HG03469 (cell line): ENCODE results near the gene NFATC2.
"Not testable (repeated sequence)": the region's sequence is repeated elsewhere in the genome, so short reads cannot be mapped to it uniquely, and the experiment has no call there.

Experiments
- ATAC-seq: cut with Tn5 transposase; IDR thresholded peaks from one replicate; pipeline ENCODE4 v1.9.1; 2021; ENCODE audit warnings: mild to moderate bottlenecking, moderate library complexity, moderate number of reproducible peaks; ENCODE audit not compliant: unreplicated experiment

Gene NFATC2

DNA sequence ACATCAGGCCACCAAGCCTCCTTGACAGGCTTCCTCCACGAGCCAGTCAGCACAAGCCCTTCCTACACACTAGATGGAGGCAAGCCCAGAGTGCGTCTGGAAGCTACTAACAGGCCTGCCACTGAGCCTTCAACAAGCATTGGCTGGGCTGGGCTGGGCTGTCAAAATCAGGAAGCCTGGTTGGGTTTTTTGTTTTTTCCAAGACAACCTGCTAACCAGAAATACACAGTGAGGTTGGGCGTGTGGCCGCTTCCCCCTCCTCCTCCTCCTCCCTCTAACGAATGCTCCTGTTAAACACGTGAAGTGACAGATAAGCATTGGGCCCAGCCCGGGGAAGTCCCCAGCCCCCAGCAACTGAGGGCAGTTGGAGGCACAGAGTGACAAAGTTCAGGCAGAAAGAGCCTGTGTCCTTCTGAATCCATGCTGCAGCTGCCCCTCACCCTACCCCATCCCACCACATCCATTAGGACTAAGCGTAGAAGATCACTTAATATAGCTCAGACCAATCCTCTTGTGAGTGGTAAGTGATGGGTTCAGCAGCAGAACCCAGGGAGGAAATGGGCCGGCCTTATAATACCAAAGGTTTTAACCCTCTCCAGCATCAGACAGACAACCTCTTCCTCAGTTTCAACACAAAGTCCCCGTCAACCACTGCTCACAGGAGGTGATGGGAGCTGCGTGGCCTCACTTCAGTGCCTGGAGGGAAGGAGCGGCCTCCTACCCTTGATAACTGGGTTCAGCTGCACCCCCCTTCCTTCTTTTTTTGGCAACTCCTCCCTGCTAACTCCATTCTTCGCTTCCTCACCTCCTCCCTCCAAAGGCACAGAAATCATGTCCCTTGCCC lies 1.1 kb downstream of the NFATC2 start:
- ATAC-seq = no peak

DNA sequence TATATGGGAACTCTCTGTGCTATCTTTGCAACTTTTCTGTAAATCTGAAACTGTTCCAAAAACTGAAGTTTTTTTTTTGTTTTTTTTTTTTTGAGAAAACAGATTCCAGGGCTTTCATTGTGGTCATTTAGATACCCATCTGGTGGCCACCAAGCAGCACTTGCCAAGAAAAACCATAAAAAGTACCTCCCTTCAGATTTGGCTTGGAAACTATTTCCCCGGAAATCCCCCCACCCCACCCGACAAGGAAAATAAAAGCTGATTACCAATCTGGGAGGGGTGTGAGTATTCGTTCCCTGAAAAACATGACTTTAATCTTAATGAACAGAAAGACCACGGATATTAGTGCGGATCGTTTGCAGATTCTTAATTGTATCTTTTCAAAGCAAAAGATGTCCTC lies 1.9 kb downstream of the NFATC2 start:
- no peak for ATAC-seq

DNA sequence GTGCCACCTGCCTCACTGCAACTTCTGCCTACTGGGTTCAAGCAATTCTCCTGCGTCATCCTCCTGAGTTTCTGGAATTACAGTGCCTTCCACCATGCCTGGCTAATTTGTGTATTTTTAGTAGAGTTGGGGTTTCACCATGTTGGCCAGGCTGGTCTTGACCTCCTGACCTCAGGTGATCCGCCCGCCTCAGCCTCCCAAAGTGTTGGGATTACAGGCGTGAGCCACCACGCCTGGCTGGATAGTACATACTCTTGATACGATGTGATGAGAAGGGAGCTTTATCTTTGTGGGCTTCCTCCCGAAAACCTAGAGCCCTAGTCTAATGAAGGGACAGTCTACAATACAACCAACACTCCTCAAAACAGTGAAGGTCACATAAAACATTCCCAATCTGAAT lies 2.4 kb downstream of the NFATC2 start:
- not testable (repeated sequence) for ATAC-seq

DNA sequence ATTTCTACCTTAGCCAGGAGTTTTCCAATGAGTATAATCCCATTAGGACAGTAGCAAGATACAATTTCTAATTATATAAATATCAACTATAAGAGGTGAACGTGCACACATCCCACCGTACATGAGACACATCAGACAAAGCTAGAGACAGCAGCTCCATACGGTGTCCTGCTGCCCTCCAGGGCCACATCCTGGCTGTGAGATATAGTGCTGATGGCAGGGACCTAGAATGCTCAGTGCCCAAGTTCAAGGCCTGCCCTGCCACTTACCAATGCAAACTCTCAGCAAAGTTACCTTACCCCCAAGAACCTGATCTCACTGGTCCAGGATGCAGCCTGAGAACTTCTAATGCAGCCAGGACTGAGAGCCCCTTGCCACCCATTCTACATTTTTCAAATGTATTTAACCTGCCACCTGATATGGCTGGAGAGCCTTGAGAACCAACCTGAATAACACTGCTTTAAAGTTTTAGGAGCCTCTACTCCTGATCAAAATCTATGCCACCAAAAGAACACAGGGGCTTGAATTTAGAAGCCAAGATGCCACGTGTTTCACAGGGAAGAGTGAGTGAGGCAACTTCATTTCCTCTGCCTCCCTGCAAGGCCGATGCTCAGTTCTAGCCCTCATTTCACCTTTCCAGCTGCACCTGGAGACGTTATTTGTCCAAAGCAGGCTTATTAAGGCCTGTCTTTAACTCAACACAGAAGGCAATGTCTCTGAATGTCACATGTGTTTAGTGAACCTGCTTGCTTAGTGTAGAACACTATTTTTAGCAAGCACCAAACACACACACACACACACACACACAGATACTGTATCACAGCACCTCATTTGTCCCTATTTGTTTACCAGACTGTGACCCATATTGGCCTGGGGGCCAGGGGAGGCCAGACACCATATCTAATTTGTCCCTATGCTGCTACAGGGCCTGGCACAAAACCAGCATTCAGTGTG lies 6.1 kb downstream of the NFATC2 start:
- ATAC-seq = no peak

DNA sequence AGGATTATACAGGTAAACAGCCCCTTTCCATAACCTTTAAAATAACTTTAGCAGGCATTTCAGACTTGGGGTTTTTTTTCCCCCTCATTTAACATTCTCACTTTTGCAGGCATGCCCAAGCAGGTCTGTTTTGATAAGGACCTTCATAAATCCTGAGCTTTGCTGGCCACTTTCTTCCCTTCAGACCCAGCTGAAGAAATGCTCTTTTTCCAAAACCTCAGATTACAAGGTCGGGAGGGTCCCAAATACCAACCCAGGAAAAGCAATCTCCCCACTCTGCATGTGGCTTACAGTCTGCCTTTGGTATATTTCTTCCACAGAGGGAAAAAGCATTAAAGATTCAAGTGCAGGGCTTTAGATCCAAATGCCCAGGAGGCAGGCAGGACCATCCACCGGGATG lies 6.8 kb downstream of the NFATC2 start:
- no peak for ATAC-seq

DNA sequence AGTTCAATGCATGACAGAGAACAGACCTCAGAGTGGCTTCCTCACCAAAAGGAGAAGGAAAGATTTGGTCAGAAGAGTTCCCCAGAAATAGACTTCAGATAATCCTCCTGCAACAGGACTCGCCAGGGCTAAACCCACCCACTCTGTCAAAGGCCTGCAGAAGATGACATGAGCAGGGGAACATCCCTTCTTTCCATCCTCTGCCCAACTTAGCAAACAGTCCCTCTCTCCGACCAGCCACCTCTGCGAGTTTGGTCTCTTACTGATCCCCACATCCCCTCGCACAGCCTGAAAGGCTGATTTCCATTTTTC lies 7.5 kb downstream of the NFATC2 start:
- no peak for ATAC-seq

DNA sequence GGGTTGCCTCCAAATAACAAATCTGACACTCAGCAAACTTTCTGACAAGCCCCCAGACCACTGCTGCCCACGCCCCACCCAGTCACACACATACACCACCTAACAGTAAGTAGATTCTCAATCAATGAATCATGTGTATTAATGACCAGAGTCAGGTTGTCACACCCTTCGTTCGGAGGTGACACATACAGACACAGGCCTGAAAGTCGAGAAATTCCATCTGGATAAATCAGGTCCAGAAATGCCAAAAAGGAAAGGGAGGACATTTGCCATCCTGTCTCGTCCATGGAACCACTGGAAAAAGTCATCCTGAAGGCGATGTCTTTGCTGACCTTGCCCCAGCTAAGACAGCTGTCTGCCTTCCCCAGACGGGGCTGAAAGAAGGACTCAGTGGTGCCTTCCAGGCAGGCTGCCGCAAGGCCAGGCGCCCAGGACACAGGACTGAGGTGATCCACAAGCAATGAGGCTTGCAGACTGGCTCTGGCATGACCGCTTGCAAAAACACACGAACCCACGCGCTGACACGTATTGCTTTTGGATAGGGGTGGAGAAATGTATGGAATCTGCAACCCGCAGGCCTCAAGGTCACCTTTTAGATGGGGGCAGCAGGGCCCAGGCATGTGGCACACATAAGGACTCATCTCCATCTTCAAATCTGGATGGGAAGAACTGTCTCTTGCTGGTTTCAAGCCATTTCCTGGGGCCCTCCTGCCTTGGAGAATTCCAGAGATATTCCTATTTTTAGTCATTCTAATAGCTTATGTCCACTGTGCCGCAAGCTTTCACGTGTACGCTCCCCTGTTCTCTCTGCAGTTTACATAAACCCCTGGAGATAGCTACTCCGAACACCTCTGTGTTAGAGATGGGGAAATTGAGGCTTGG lies 9.0 kb downstream of the NFATC2 start:
- no peak for ATAC-seq

DNA sequence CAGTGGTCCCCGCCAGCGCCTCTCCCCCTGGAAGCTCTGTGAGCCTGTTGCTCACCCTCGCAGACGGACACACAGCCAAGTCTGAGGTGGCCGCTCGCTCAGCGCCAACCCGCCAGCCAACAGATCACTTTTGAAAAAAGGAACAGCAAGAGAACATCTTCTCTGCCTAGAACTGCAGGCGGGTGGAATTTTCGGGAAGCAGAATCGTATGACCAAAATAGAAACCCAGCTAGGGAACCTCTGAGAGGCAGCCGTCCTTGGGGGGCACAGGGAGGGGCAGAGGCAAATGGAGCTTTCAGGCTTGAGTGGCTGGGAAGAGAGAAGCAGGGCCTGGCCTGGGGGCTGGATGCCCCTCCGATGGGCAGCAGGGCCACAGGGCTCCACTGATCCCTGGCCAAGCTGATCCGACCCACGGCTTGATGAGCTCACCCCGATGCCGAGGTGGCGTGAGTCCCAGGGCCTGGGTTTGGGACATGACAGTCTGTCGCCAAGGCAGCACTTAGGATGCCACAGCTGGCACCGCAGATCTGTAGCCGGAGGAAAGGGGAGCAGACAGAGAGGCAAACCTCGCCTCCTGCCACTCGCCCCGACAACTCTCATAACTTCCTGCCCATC lies 9.8 kb downstream of the NFATC2 start:
- no peak for ATAC-seq

DNA sequence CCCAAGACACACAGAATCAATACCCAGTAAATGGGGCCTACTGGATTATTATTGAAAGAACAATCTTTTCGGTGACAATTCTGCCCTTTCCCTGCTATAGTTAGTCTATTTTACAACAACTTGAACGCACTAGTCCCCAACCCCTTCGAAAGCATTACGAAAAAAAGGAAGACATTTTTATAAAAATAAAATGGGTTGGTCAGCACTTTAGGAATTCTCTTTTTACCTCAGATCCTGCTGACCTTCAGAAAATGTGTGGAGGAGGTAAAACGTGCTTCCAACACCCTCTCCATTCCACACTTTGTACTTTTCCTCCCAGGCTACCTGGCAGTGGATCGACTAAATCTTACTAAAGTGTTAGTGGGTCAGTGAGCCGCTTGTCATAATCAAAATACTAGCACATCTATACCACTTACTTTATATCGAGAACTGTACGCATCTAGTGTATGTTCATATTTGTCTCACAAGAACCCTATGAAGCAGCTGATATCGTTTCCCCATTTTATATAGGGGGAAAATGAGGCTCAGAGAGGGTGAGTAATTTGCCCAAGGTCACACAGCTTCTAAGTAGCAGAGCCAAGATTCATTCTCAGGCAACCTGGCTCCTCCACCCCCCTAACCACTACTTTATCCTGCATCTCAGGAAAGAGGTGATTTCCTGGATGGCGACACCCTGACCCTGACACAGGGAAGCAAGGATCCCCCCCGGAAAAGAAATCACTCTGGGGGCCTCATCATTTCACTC lies 10.6 kb downstream of the NFATC2 start:
- no peak for ATAC-seq

DNA sequence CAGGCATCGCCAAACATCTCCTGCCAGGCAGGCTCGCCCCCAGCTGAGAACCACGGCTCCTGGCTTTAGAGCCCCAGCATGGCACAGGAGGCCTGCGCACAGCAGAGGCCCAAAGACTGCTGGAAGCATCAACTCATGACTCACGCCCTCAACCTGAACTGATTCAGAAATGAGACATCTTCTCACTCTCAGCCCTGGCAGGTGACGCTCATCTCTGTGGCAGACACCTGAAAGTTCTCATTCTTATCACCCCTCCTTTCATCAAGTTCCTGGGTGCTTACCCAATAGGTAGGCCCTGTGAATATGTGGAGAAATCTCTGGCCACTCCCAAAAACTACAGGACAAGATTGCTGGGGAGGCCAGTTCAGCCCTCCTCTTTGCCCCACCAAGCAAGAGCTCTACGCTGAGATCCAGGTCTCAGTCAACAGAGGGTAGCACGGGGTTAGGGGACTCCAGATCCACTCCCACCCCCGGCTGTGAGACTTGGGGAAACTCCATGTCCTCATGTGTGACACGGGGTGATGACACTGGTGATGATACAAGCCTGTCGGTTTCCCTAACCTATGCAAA lies 11.3 kb downstream of the NFATC2 start:
- ATAC-seq = peak; percentile 49

DNA sequence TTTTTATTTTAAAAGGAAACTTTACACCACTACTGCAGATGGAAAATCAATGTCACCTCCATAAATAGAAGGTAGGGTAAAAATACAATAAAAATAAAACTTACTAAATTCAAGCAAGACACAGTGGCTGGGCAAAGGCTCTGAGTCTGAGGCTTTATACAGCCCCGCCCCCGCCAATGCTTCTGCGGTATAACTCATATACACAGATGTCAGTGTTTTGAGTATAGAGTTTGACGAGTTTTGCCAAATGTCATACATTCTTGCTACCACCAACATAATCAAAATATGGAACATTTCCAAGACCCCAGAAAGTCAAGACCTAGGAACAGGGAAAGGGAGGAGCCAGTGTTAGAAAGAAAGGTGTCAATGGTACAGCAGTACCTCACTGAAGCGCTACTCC lies 12.8 kb downstream of the NFATC2 start:
- ATAC-seq = no peak

DNA sequence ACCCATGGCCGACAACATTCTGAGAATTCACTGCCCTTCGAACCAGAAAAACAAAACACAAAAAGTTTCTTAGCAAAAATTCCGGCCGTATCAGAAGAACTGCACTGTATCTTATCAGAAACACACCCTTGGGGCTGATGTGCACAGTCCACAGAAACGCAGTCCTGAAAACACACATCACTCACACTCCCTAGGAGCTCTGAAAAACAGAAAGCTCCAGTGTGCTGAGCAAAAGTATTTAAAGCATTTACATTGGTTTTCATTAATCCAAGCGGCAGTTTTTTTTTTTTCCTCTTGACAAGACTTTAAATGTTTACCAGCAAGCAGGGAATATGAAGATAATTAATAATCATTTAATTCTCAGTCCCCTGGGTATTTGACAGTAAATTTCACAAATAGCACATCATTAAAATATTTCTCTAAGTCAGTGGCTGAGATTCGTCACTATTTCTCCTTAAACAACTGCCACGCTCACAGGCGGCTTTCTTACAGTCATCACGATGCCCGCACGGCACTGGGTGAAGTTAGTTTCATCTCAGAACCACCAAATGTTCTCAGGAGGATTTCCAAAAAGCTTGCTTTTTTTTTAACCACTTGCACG lies 13.3 kb downstream of the NFATC2 start:
- no peak for ATAC-seq

DNA sequence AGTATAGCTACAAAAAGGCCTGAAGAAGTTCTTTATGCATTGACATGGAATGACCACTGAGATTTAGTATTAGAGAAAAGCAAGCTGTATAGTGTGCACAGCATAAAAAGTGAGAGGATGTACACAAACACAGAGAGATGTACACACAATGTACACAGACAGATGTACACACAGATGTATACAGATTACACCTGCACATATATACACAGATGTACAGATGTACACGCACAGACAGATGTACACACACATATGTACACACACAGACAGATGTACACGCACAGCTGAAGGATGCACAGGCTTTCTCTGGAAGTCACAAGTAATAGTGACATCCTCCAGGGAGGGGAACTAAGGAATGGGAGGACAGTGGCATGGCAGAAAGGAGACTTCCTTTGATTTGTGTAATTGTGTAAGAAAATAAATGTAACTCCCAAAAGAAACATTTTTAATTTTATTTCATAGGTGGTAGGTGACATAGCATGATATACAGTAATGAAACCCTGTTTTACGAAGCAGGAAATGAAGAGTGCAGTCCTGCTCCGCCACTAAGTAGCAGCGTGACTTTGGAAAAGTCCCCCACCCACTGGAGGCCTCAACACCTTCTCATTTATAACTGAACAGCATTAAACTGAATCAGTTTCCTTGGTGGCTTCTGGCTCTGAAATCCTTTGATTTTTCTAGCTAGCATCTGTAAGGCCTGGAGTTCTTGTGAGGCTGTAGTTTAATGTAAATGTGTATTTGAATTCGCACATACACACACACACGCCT lies 14.1 kb downstream of the NFATC2 start:
- no peak for ATAC-seq

DNA sequence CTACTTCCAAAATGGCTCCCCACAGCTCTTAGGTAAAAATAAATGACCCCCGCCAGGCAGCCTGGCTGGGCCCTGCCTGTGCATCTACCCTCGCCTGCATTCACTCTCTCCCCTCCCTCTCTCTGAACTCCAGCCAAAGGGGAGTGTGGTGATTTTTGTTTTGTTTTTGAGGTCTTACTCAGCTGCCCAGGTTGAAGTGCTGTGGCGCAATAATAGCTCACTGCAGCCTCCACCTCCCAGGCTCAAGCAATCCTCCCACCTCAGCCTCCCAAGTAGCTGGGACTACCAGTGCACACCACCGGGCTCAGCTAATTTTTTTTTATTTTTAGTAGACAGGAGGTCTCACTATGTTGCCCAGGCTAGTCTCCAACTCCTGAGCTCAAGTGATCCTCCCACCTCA lies 15.8 kb downstream of the NFATC2 start:
- no peak for ATAC-seq

DNA sequence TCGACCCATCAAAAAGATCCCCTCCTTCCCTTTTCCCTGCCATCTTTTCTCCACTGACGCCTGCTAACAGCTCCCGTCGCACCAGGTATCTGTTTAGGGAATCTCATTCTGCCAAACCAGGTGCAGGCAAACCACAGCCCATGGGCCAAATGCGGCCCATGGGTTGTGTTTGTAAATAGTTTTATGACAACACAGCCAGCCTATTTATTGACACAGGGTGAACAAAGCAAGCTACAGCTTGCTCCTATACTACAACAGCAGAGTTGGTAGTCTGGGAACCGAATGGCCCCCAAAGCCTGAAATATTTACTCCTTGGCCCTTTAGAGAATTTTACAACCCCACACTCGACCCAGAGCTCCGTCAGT lies 16.4 kb downstream of the NFATC2 start:
- ATAC-seq = no peak

DNA sequence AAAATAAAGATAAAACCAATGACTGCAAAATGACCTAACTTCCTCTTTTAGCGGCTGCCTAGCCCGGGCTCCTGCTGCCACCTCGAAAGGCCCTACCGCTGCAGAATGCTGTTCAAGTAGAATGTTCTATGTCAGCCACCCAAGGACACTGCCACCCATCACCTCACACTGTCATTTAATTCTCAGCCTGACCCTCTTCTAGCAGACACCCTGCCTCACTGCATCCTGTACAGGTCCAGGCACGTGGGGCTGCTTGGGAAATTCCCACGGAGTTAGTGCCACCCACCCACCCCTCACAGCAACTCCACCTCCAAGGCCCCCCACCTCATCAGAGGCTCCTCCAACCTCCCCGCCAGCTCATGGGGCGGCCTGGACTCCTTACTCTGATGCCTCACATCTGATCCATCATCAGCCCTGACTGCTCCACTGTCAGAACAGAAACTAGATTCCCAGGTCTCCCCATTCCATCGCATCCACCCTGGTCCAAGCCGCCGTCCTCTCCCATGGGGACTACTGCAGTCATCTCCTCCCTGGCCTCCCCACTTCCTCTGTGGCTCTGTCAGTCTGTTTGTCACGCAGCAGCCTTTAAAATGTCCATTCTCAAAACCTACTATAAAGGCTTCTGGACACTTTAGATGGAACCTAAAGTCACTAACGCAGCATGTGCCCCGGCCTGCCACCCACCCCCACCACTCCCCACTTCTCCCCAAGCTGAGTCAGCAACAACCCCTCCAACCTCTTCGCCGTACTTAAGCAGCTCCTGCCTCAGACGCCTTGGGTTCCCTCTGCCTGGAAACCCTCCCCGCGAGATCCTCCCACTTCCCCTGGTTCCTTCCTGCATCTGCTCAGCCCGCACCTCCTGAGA lies 17.0 kb downstream of the NFATC2 start:
- no peak for ATAC-seq

DNA sequence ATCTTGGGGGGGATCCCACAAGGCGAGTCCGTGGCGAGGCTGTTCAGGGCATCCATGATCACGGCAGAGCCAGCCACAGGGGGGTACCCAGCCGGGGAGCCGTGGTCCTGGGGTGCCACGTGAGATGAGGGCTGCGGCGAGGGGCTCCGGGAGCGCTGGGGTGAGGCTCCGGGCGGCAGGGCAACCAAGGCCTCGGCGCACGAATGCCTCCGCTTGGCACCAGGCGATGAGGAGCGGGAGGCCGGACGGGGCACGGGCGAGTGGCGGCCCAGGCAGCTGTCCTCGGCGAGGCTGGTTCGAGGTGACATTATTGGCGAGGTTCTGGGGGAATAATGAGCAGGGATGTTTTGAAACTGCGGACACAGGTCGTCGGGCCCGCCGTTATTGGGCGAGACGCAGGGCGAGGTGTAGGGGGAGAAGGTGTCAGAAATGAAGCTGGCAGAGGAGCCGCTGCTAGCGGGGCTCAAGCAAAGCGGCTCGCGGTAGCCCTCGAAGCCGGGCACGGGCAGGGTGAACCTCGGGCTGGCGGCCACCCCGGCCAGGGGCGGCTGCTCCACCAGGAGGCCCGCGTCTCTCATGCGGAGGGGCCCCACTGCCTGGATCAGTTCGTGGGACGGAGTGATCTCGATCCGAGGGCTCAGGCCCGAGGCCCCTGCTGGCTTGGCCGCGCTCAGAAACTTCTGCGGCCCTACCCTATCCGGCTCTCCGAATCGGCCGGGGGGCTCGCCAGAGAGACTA lies 19.1 kb downstream of the NFATC2 start:
- no peak for ATAC-seq
